K562 (cell line): Measurements from ENCODE around the gene KCNJ10. TPM values are rescaled to one million over a fixed set of nuclear protein-coding genes. Genes with fewer than 3 reads are reported as not detected.
A peak's percentile ranks its signal among the peaks of the same experiment; 100 is the strongest.

Experiments
- ATAC-seq: fragments of 200-7000 bp; cut with Tn5 transposase; 3 replicates; pipeline ENCODE4 v1.9.1; 2020; ENCODE audit warnings: moderate library complexity
- BruUV-seq: library from RNA; stranded (reverse); fragments of 400-500 nt; replicated peaks from 2 replicates; lab custom pipeline; 2021; lab: Mats Ljungman, UMichigan
- CTCF ChIA-PET: fragments of 300-600 bp; formaldehyde crosslinking; extraction: SDS; loops from one replicate; lab custom pipeline; 2021; ENCODE audit warnings: low intra/inter-chr PET ratio; lab: Yijun Ruan, JAX
- POLR2A ChIA-PET: fragments of 300-600, 350-650 bp; sonication (Branson Sonifier 250); formaldehyde crosslinking; extraction: SDS; loops from one replicate; lab custom pipeline; 2021; ENCODE audit warnings: antibody characterized with exemption, inconsistent platforms; lab: Yijun Ruan, JAX
- DNase-seq, 4 experiments: peaks; one replicate each; pipeline versions ENCODE4 v3.0.0 to v3.0.0-alpha.2; 2011 to 2018; ENCODE audit warnings: low spot score in 3 of 4, mixed read lengths in 3 of 4; ENCODE audit errors: extremely low read depth in 1 of 4
- FAIRE-seq: peaks from 2 replicates; lab custom pipeline; 2011; peaks lifted over from hg19 to GRCh38; lab: Jason Lieb, UNC
- H2AFZ ChIP-seq: 2 replicates; pipeline ENCODE4 v1.6.0; 2011; ENCODE audit warnings: low read depth, low read length, control low read depth, inconsistent platforms
- H3K27ac ChIP-seq: fragments of 200-600 bp; 3 replicates; pipeline ENCODE4 v1.8.0; 2011; ENCODE audit warnings: low read depth, mild to moderate bottlenecking, control low read depth, inconsistent platforms, low read length, moderate library complexity, mixed read lengths; ENCODE audit errors: extremely low read depth
- H3K27me3 ChIP-seq, 2 experiments: fragments of 300-600 bp in 1 of 2; 2 replicates in 1 of 2; 3 replicates in 1 of 2; pipeline versions ENCODE4 v1.6.0 to v1.8.0; 2011; ENCODE audit warnings: inconsistent platforms in 2 of 2, low read length in 2 of 2, mild to moderate bottlenecking in 1 of 2, mixed read lengths in 1 of 2, moderate library complexity in 1 of 2; ENCODE audit not compliant: control insufficient read depth in 2 of 2, insufficient read depth in 2 of 2
- H3K36me3 ChIP-seq: fragments of 300-600 bp; 3 replicates; pipeline ENCODE4 v1.8.0; 2011; ENCODE audit warnings: mild to moderate bottlenecking, low read length, inconsistent platforms; ENCODE audit not compliant: control insufficient read depth, insufficient read depth
- H3K4me1 ChIP-seq, 2 experiments: fragments of 200-600 bp in 1 of 2; replicated peaks in 1 of 2; 2 replicates in 1 of 2; 3 replicates in 1 of 2; pipeline versions ENCODE4 v1.5.1 to v1.8.0; 2011; ENCODE audit warnings: inconsistent platforms in 2 of 2, low read length in 2 of 2, mild to moderate bottlenecking in 1 of 2, mixed read lengths in 1 of 2, moderate library complexity in 1 of 2; ENCODE audit not compliant: control insufficient read depth in 2 of 2, insufficient read depth in 2 of 2
- H3K4me2 ChIP-seq: 2 replicates; pipeline ENCODE4 v1.6.1; 2011; ENCODE audit warnings: low read length, control low read depth, inconsistent platforms, mixed read lengths; ENCODE audit not compliant: insufficient read depth
- H3K4me3 ChIP-seq: fragments of 200-600 bp; sonication (generic), shearing (Covaris generic); 2 replicates; pipeline ENCODE4 v1.5.1; 2016; ENCODE audit warnings: control low read depth, inconsistent platforms
- H3K79me2 ChIP-seq: fragments of 200-600 bp; 3 replicates; pipeline ENCODE4 v1.8.0; 2011; ENCODE audit warnings: low read length, inconsistent platforms; ENCODE audit not compliant: control insufficient read depth, insufficient read depth
- H3K9ac ChIP-seq, 2 experiments: 2 replicates each; pipeline versions ENCODE4 v1.6.0 to v1.6.1; 2011; ENCODE audit warnings: low read depth in 2 of 2, low read length in 2 of 2, control low read depth in 1 of 2, inconsistent platforms in 1 of 2, mild to moderate bottlenecking in 1 of 2, mixed read lengths in 1 of 2; ENCODE audit not compliant: insufficient read depth in 1 of 2
- H3K9me1 ChIP-seq: one replicate; pipeline ENCODE4 v1.6.0; 2011; ENCODE audit warnings: inconsistent platforms, mild to moderate bottlenecking, low read length, moderate library complexity; ENCODE audit not compliant: control insufficient read depth, insufficient read depth
- H3K9me3 ChIP-seq: replicated peaks from 2 replicates; pipeline ENCODE4 v1.5.1; 2011; ENCODE audit warnings: low read depth, low read length, inconsistent platforms; ENCODE audit not compliant: control insufficient read depth, insufficient read depth
- H4K20me1 ChIP-seq: replicated peaks from 2 replicates; pipeline ENCODE4 v1.6.1; 2011; ENCODE audit warnings: low read length, inconsistent platforms, mixed read lengths; ENCODE audit not compliant: control insufficient read depth, insufficient read depth
- AFF1 ChIP-seq, 2 experiments: fragments of 450-650 bp; IDR thresholded peaks; 2 replicates each; pipeline ENCODE4 v1.6.1; 2018; ENCODE audit warnings: mild to moderate bottlenecking in 2 of 2, low read depth in 1 of 2; ENCODE audit not compliant: partially characterized antibody in 2 of 2
- BMI1 ChIP-seq: fragments of 150-350 bp; IDR thresholded peaks from 2 replicates; pipeline ENCODE4 v1.6.1; 2014; ENCODE audit warnings: low read length
- CAMTA2 ChIP-seq: fragments of 250-450 bp; sonication (Bioruptor Pico); conservative IDR thresholded peaks from 2 replicates; pipeline ENCODE4 v1.5.1; 2022
- DDX20 ChIP-seq: fragments of 450-650 bp; IDR thresholded peaks from 2 replicates; pipeline ENCODE4 v1.6.1; 2016; ENCODE audit warnings: missing genetic modification characterization, low read depth, mild to moderate bottlenecking, missing compliant biosample characterization, moderate library complexity
- FOXJ3 ChIP-seq: sonication (generic); formaldehyde crosslinking; IDR thresholded peaks from 2 replicates; pipeline ENCODE4 v1.4.0; 2020; ENCODE audit warnings: mild to moderate bottlenecking, missing genetic modification reagents
- MAX ChIP-seq: sonication (generic); formaldehyde crosslinking; IDR thresholded peaks from 2 replicates; pipeline ENCODE4 v1.9.0; 2022; ENCODE audit warnings: mild to moderate bottlenecking, missing genetic modification reagents
- MLX ChIP-seq, 2 experiments: fragments of 450-650 bp in 1 of 2; sonication (generic) in 1 of 2; formaldehyde crosslinking; conservative IDR thresholded peaks; 2 replicates each; pipeline versions ENCODE4 v1.4.0 to v1.8.1; 2020 to 2022; ENCODE audit warnings: mild to moderate bottlenecking in 1 of 2, missing genetic modification reagents in 1 of 2
- MXI1 ChIP-seq: IDR thresholded peaks from 2 replicates; pipeline ENCODE4 v1.6.1; 2011; ENCODE audit warnings: low read depth, mild to moderate bottlenecking, improper control_type of control experiment, low read length
- NR1H2 ChIP-seq: sonication (generic); formaldehyde crosslinking; IDR thresholded peaks from 2 replicates; pipeline ENCODE4 v1.4.0; 2020; ENCODE audit warnings: mild to moderate bottlenecking, missing genetic modification reagents
- NR2C2 ChIP-seq, 2 experiments: fragments of 200-800 bp in 1 of 2; sonication (Bioruptor generic) in 1 of 2; sonication (generic) in 1 of 2; formaldehyde crosslinking in 1 of 2; IDR thresholded peaks; 2 replicates each; pipeline versions ENCODE4 v1.6.1 to v1.8.0; 2016 to 2022; ENCODE audit warnings: mild to moderate bottlenecking in 1 of 2, missing compliant biosample characterization in 1 of 2, missing genetic modification characterization in 1 of 2, missing genetic modification reagents in 1 of 2
- SMC3 ChIP-seq: conservative IDR thresholded peaks from 2 replicates; pipeline ENCODE4 v1.6.1; 2011; ENCODE audit warnings: low read depth, low read length, improper control_type of control experiment; ENCODE audit not compliant: insufficient read depth
- ZNF41 ChIP-seq: fragments of 250-450 bp; sonication (Bioruptor Pico); conservative IDR thresholded peaks from 2 replicates; pipeline ENCODE4 v1.4.0; 2020; ENCODE audit warnings: mild to moderate bottlenecking
- ZNF507 ChIP-seq: conservative IDR thresholded peaks from 2 replicates; pipeline ENCODE4 v1.6.1; 2017; ENCODE audit warnings: missing genetic modification characterization, missing compliant biosample characterization
- ZZZ3 ChIP-seq: fragments of 450-650 bp; IDR thresholded peaks from 2 replicates; pipeline ENCODE4 v1.6.1; 2016; ENCODE audit warnings: antibody characterized with exemption, mild to moderate bottlenecking, moderate library complexity
- WGBS: fragments of 100-300 bp; shearing (Covaris generic); methylation state at CpG from one replicate; pipeline ENCODE4 v1.1.6; 2016; ENCODE audit warnings: low coverage, mixed read lengths; ENCODE audit not compliant: insufficient coverage; ENCODE audit errors: missing lambda C conversion rate; 5-methylcytosine and 5-hydroxymethylcytosine counted together
- in situ Hi-C: fragments of 300-500 bp; cut with MboI; formaldehyde crosslinking; loops from 4 replicates; pipeline ENCODE4 v1.15.0; 2018; ENCODE audit warnings: inconsistent platforms, mixed read lengths
- intact Hi-C: fragments of 100-400 bp; cut with micrococcal nuclease; formaldehyde crosslinking; loops from 2 replicates; pipeline ENCODE4 v1.14.2; 2022
- polyA plus RNA-seq, 8 experiments: library from polyadenylated mRNA; depleted of rRNA in 4 of 8; stranded (reverse) in 5 of 8; unstranded in 3 of 8; fragments of >200 nt; fragmentation: Nextera tagmentation in 2 of 8; fragmentation: Illumina TruSeq in 1 of 8; extraction: Ambion mirVana in 2 of 8; extraction: Trizol in 1 of 8; gene quantifications; 2 replicates each; pipeline versions ENCODE4 v1.2.1 to v1.2.3, GENCODE V29; 2011 to 2014; ENCODE audit warnings: inconsistent platforms in 1 of 8, missing spikeins in 1 of 8
- total RNA-seq, 7 experiments: library from RNA; depleted of rRNA in 6 of 7; stranded (reverse); fragments of >200 nt in 6 of 7; fragmentation: Illumina TruSeq in 2 of 7; extraction: Trizol in 2 of 7; gene quantifications; 2 replicates each; pipeline versions ENCODE4 v1.2.1 to v1.2.3, GENCODE V29; 2011 to 2021; ENCODE audit warnings: low replicate concordance in 1 of 7
- TF ChIP-seq, protein P1 (sequence below): sonication (generic); formaldehyde crosslinking; IDR thresholded peaks from 2 replicates; pipeline ENCODE4 v1.8.0; 2022; ENCODE audit warnings: missing genetic modification reagents, mild to moderate bottlenecking, moderate library complexity, borderline replicate concordance

KCNJ10 gene
- total and polyA plus RNA-seq, 9 of the 15 experiments (the other 6 are each of a cell fraction or from before 2014, with no cell fraction given), result 0.06 to 0.11 TPM; not detected in 7

DNA sequence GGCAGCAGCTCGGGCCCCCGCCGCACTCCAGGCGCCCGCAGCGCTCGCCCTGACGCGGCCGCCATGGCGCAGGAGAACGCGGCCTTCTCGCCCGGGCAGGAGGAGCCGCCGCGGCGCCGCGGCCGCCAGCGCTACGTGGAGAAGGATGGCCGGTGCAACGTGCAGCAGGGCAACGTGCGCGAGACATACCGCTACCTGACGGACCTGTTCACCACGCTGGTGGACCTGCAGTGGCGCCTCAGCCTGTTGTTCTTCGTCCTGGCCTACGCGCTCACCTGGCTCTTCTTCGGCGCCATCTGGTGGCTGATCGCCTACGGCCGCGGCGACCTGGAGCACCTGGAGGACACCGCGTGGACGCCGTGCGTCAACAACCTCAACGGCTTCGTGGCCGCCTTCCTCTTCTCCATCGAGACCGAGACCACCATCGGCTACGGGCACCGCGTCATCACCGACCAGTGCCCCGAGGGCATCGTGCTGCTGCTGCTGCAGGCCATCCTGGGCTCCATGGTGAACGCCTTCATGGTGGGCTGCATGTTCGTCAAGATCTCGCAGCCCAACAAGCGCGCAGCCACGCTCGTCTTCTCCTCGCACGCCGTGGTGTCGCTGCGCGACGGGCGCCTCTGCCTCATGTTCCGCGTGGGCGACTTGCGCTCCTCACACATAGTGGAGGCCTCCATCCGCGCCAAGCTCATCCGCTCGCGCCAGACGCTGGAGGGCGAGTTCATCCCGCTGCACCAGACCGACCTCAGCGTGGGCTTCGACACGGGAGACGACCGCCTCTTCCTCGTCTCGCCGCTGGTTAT is 14.2 kb upstream of the KCNJ10 start:
- in situ Hi-C loops (no loop called here), intact Hi-C loops (loop anchor here (5.0 kb wide), 1 partner anchor 147 kb away; no protein-coding TSS in a partner anchor)
- CTCF ChIA-PET, result interaction anchor here (1.2 to 1.3 kb wide), 2 partner anchors 37 to 148 kb away, joined by 3 to 4 read pairs; no protein-coding TSS in a partner anchor
- FAIRE-seq (no peak), ATAC-seq (peak; percentile 72), DNase-seq (peak; percentile 43 to 51 (median 48))
- Histone ChIP-seq H3K9ac (no peak overlapping the region), H3K4me2 (no peak overlapping the region), H3K27ac (no peak overlapping the region), H3K9me1 (no peaks in the 10 kb centered on the region), H3K79me2 (no peaks in the 10 kb centered on the region), H3K4me3 (no peak overlapping the region), H3K36me3 (no peaks in the 10 kb centered on the region), H4K20me1 (peaks cover 7% of the 10 kb centered on the region; the same call in 1 of the 2 replicates), H2AFZ (no peak overlapping the region), H3K9me3 (no peaks in the 10 kb centered on the region), H3K27me3 (peaks cover 9 to 20% of the 10 kb centered on the region in 2 experiments; a peak in 4 of 5 replicates), H3K4me1 (peaks cover 0 to 16% of the 10 kb centered on the region in 2 experiments; a peak in 1 of 5 replicates)
- POLR2A ChIA-PET, result no interaction called here
- BruUV-seq, result no TSS peak
- 51% methylated on average over 48 of the region's 96 CpGs for WGBS
- TF ChIP-seq, protein P1, sequence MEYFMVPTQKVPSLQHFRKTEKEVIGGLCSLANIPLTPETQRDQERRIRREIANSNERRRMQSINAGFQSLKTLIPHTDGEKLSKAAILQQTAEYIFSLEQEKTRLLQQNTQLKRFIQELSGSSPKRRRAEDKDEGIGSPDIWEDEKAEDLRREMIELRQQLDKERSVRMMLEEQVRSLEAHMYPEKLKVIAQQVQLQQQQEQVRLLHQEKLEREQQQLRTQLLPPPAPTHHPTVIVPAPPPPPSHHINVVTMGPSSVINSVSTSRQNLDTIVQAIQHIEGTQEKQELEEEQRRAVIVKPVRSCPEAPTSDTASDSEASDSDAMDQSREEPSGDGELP (CRISPR knock-in tag), result peak; percentile 55; the same call in 1 of the 2 replicates
- no peak for TF ChIP-seq CAMTA2 (CRISPR knock-in tag)
- no peak for TF ChIP-seq NR1H2 (CRISPR knock-in tag)
- no peak for TF ChIP-seq MXI1
- no peak for TF ChIP-seq FOXJ3 (CRISPR knock-in tag)
- TF ChIP-seq MAX, result peak; percentile 72
- TF ChIP-seq MLX (CRISPR knock-in tag; conservative IDR thresholded peaks at IDR 0.05), result no peak
- TF ChIP-seq SMC3, result peak; percentile 47
- TF ChIP-seq ZZZ3, result no peak
- TF ChIP-seq ZNF41 (CRISPR knock-in tag), result no peak
- TF ChIP-seq NR2C2 (CRISPR knock-in tag; IDR thresholded peaks at IDR 0.05), result 0 out of 2 replicates have a peak, but pooled peaks have one; percentile 28
- no peak for TF ChIP-seq NR2C2 (tag; IDR thresholded peaks at IDR 0.05)
- no peak for TF ChIP-seq BMI1
- TF ChIP-seq AFF1 (IDR thresholded peaks at IDR 0.05; ENCODE audit: low read depth in 1 of 2, partially characterized antibody in 2 of 2), result no peak
- no peak for TF ChIP-seq DDX20 (tag)
- TF ChIP-seq ZNF507 (tag), result no peak
